Astrocyte of the hippocampus (primary cell): ENCODE results near the gene FXYD3.
"Not testable (repeated sequence)": the region's sequence is repeated elsewhere in the genome, so short reads cannot be mapped to it uniquely, and the experiment has no call there.

Experiments
- DNase-seq: peaks from one replicate; pipeline ENCODE4 v3.0.0; 2011; ENCODE audit warnings: low read depth, low spot score

Gene FXYD3

DNA sequence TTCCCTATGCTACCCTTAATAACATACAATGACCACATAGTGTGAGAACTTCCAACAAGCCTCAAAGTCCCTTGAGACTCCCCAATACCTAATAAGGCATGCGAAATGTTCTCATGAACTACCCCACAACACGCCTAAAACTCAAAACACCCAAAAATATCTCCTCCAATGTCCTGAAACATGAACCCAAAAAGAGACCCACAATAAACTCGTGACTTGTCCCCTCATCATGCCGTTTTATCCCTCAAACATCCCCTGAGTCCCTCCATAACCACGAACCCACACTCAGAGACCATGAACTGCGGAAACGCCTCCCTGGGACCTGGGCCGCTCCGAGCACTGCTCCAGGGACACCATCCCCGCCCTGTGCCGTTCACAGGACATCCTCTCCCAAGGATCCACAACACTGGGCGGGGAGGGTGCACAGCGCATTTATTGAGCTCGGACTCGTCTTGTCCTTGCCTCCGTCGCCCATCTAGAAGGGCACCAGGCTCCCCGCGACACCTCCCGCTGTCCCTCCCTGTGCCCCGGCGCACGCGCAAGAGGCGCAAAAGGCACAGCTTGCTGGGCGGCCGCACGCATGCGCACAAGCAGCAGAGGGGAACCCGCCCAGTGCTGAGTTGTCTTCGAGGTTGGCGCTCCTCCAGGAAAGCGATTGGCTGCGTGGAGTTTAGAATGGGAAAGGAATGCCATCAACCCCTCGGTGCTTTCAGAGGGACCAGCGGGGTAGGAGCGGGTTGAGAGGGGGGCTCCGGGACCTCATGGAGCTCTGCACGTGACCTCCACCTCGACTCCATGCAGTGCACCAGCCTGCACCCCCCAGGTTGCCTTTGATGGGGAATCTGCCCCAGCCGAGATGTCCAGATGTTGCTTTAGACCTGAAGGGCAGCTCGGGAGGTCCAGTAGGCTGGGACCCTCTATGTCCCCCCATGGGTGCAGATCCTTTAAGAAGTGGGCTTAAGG is 8.8 kb downstream of the FXYD3 start:
- peak; percentile 94 for DNase-seq

DNA sequence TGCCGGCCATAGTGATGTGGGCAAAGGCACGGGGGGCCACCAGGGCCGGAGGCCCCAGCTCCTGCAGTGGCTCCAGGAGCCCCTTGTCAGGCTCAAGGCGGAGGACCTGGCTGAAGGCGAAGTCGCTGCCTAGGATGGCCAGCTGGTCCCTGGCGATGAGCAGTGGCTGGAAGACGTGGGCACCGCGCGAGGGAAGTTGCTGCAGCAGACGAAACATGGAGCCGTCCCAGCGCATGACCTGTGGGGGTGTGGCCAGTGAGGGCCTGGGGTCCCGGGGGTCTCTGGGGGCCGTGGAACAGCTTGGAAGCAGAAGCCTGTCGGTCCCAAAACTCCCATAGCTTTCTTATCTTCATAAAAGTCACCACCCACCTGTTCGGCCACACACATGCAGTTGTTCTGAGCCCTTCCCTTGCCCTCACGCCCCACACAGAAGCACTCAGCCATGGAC is 9.7 kb downstream of the FXYD3 start:
- DNase-seq, result no peak

DNA sequence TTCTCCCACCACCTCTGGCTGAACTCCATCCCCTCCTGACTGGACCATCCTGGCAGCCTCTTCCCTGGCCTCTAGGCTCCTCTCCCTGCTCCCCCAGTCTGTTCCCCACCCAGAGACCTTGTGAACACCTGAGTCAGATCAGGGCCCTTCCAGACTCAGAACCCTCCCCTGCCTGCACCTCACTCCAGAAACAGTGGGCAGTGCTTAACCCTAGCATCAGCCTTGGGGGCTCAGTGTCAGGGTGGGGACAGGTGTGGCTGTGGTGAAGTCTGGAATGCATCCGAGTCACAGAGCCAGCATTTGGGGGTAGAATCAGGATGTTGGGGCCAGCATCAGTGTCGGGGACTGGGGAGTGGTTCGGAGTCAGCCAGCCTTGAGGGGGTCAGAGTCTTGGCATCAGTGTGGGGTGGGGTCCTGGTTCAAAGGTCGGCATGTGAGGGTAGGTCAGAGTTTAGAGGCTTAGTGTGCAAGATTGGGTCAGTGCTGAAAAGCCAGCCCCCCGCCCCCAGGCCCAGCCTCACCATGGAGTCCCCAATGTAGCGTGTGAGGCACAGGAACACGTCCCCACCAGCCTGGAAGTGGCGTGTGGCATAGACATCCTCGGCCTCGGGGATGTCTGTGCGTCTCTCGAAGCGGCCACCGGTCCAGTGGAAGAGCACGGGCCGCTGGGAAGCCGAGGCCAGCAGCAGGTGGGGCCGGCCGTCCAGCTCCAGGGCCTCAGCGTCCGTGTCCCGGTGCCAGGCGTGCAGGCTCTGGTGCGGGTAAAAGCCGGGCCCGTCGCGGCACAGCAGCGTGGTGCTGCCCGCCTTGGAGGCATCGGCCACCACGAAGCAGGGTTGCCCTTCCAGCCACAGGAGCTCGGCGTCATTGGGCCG is 10.4 kb downstream of the FXYD3 start:
- no peak for DNase-seq

DNA sequence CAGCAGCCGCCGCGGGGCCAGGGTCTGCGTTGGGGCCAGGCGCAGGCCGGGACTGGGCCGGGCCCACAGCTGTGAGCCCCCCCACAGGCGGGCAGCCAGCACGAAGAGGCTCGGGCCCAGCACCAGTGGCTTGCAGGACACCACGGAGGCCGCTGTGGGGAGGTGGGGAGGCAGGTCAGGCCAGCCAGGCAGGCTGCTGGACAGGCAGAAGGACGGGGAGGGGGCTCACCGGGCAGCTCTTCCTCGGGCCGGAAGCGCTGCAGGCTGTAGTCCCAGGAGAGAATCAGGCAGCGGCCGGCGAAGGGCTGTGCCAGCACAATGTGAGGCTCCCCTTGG is 11.0 kb downstream of the FXYD3 start:
- DNase-seq, result no peak

DNA sequence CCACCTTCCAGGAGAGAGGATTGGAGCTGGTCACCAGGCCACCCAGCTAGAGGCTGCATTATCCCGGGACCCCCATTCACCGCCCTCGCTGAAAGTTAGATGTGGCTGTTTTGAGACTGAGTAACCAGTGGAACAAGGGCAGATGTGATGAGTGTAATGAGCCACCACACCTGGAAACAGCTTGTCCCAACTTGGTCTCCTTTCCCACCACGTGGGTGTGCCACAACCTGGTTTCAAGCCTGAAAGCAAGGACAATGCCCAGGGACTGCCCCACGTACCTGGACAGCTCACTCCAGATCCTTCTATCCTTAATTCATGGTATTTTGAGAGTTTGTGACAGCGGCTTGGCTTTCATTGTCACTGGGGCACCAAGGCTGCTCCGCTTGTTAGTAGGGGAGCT is 12.2 kb downstream of the FXYD3 start:
- DNase-seq, result no peak

DNA sequence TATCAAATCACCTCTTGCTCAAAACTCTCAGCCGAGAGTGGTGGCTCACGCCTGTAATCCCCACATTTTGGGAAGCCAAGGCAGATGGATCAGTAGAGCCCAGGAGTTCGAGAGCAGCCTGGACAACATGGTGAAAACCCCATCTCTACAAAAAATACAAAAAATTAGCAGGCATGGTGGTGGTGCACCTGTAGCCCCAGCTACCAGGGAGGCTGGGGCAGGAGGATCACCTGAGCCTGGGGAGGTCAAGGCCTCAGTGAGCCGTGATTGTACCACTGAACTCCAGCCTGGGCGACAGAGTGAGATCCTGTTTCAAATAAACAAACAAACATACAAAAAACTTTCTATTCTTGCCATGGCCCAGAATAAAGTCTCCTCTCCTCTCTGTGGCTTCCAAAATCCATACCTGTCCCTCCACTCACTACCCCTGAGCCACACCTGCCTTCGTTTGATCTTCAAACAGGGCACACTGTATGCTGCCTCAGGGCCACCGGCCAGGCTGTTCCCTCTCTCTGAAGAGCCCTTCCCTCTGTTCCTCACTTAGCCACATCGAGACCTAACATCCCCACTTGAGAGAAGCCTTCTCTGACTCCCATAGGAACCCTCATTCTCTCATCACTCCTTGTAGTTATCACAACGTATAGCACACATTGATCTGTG is 12.9 kb downstream of the FXYD3 start:
- DNase-seq, result no peak

DNA sequence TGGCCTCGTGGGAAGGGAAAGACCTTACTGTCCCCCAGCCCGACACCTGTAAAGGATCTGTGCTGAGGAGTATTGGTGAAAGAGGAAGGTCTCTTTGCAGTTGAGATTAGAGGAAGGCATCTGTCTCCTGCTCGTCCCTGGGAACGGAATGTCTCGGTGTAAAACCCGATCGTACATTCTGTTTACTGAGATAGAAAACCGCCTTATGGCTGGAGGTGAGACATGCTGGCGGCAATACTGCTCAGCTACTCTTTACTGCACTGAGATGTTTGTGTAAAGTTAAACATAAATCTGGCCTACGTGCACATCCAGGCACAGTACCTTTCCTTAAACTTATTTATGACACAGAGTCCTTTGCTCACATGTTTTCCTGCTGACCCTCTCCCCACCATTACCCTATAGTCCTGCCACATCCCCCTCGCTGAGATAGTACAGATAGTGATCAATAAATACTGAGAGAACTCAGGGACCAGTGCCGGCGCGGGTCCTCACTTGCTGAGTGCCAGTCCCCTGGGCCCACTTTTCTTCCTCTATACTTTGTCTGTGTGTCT is 14.2 kb downstream of the FXYD3 start:
- not testable (repeated sequence) for DNase-seq

DNA sequence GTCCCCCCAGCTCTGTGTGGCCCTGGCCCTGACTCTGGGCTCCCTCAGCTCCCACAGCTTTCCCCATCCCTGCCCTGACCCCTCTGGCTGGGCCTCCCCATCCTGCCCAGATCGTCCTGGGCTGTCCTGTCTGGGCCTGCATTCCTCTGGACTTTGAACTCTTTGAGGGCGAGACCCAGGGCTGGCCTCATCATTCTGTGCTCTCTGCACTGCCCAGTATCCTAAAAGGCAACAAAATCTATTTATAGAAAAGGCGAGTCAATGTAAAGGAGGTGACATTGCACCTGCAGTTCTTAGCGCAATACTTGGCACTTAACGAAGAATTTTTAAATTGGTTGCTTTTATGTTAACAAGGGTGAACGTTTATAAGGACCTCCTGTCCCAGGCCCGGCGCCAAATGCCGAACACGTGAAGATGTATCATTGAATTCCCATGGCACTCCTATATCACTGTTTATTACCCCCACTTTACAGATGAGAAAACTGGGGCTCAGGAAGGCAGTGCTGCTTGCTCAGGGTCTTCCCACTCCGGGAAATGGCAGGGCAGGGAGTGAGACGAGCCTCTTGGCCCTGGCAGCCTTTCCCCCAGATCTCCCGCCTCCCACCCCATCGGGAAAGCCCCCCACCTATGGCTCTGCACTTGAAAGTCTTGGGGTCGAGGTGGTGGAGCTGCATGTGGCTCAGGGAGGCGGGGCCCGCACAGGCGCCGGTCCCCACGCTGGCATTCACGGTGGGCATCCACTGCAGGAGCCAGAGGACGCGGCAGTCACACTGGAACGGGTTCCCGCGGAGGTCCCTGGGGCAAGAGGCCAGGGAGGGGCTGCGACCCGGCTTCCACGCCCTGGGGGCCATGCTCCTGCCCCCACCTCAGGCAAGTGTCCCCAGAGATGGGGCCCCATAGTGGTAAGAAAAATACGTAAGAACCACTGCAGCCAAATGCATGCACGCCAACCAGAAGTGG is 15.4 kb downstream of the FXYD3 start:
- no peak for DNase-seq

DNA sequence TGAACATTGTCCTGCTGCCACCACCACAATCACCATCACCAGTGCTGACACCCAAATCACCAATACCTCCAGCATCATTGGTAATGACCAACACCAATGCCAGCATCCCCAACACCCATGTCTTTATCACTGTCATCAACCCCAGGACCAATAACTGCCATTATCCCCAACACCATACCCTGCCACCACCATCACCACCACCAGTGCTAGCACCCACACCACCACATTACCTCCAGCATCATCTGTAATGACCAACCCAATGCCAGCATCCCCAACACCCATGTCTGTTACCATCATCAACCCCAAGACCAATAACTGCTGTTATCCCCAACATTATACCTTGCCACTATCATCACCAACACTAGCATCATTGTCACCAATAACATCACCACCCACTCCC is 16.6 kb downstream of the FXYD3 start:
- no peak for DNase-seq

DNA sequence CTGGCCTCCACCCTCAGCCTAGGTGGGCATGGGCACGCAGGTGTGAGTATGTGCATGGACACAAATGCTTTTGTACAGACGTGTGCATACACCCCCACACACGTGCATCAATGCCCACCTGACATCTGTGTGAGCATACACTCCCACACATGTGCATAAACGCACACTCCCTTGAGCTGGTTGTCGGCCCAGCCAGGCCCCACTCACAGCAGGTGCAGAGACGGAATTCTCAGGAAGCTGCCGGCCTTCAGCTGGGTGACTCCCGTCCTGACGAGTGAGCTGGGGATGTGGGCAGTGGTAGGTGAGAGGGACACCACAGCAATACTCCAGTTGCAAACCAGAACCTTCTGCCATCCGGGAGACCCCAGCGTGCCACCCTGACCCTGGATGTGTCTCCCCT is 18.2 kb downstream of the FXYD3 start:
- DNase-seq, result no peak

DNA sequence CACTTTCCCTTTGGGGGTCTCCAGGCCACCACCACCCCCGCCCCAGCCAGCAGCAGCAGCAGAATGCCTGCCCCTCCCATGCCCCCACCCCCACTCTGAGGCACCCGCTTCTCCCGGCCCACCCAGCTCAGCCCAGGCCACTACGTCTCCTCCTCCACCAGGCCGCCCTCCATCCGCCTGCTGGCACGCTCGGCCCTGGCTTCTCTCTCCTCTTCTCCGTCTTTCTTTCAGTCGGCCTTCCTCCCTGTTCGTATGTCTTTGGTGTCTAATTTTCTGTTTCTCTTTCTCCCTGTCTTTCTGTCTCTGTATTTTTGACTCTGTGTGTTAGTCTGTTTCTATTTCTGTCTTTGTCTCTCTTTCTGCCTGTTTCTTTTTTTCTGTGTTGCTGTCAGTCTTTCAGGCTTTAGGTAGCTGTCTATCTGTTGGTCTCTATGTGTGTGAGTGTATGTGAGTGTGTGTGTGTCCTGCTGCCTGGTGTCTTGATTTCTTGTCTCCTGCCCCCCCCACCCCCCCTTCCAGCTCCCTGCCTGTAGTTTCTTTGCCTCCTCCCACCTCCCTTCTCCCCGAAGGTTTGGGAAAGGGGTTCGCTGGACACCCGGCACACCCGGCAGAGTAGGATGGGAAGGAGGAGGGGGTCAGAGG is 19.1 kb downstream of the FXYD3 start, which contains the start of gene LGI4:
Gene LGI4, minus strand, starts transcription at position 459 of the 642 bp plus-strand sequence. Its CDS starts 379 bp downstream, at position 80.
- DNase-seq, result no peak

DNA sequence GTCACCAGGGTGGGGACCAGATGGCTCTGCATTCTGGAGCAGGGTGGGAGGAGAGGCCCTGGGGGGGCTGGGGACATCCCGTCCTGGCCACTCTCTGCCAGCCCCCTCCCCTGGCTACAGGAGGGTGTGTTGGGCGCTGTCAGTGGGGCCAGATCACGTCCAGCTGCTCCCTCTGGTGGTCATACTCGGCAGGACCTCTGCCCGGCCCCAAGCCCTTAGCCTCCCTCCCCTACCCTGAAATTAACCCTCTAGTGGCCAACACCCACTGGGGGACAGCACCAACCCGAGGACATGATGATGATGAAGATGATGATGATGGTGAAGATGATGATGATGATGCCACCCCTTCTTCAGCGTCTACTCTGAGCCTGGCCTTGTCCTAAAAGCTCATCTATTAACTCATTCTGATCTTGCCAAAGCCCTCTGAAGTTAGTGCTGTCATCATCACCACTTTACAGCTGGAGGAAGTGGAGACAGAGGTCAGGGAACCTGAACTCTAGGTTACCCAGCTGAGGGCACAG is 19.8 kb downstream of the FXYD3 start:
- peak; percentile 82 for DNase-seq

DNA sequence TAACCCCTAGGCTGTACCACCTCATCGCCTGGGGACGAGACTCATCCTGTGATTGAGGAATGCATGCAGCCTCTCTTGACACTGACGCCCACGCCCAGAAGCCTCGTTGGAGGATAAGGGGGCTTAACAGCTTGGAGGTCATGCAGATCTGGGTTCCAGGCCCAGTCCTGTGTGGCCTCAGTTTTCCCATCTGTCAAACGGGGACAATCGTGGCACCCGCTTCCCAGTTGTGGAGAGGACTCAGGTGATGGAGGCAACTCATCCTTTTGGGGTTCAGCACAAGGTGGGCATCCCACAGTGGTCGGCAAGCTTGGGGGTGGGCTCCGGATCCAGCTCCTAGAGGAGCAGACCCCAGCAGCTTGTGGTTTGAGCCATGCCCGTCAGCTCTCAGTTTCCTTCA is 20.6 kb downstream of the FXYD3 start:
- DNase-seq, result no peak

DNA sequence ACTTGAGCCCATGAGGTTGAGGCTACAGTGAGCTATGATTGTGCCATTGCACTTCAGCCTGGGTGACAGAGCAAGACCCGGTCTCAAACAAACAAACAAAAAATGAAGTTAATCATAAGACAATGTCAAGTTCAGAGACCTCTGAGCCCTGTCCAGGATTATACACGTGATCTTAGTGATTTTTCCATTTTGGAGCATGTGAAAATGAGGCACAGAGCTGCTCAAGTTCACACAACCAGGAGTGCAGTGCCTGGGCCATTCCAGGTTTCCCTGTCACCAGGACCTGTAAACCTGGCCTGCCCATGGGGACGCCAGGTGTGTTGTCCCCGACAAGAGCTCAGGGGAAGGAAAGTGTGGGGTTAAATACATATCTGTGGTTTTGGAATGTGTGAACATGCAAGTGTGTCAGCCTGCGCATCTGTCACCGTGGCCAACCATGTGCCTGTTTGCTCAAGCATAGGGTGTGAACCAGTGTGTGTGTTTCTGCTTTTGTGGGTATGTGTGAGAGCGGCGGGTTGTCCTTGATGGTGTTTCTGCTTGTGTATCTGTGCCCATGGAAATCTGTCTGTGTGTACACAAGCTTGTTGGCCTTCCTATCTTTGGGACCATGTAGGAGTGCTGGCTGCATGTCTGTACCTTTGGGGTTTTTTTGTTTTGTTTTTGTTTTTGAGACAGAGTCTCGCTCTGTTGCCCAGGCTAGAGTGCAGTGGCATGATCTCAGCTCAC is 21.5 kb downstream of the FXYD3 start:
- no peak for DNase-seq

DNA sequence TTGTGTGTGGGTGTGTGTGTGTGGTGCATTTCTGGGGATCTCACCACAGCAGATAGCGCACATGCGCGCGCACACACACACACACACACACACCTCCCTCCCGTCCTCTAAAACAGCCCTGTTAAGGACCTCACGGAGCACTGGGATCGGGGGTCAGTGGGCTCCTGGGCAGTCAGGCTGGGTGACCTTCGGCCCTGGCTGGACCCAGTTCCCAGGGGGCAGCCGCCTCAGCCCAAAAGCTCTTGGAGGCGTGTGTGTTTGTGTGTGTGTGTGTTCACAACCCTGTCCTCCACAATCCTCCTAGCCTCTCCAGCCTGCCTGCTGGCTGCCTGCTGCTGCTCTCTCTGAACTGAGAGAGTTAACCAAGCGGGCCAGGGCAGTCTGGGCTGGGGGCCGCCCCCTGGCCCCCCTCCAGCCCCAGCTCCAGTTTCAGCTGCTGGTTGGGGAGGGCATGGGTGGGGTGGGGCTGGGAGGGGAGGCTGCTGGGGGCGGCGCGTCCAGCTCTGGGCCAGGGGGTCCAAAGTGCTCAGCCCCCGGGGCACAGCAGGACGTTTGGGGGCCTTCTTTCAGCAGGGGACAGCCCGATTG is 22.8 kb downstream of the FXYD3 start, which contains the start of gene FXYD1:
Gene FXYD1, plus strand, starts transcription at position 520 of the 588 bp plus-strand sequence. CDS start 1,256 bp downstream, outside the sequence.
- DNase-seq, result no peak

DNA sequence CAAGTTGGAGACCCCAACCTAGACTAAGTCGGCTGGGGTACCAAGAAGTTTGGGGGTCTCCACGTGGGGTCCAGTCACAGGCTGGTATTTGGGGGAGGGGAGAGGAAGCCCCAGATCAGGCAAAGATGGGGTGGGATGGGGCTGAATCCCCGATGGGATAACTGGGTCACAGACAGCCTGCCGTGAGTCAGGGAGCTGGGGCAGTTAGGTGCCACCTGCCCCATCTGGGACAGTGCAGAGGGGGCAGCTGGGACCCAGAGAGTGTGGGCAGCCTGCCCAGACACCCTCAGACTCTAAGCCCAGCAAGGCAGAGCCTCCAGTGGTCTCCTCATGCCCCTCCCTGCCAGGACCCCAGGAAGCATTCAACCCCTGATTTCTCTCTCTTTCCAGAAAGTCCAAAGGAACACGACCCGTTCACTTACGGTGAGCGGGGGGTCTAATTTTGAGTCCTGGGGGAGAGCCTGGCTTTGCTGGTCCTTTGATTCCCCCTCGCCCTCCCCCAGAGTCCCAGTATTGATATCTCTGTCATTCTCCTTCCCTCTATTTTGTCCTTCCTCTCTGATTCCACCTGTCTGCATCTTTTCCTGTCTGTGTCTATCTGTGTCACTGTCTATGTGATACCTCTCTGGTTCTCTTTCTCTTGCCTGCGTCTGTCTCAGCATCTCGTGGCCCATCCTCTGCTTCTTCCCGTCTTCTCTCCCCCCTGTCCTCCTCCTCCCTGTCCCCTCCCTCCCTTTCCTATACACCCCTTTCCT is 24.8 kb downstream of the FXYD3 start:
- no peak for DNase-seq

DNA sequence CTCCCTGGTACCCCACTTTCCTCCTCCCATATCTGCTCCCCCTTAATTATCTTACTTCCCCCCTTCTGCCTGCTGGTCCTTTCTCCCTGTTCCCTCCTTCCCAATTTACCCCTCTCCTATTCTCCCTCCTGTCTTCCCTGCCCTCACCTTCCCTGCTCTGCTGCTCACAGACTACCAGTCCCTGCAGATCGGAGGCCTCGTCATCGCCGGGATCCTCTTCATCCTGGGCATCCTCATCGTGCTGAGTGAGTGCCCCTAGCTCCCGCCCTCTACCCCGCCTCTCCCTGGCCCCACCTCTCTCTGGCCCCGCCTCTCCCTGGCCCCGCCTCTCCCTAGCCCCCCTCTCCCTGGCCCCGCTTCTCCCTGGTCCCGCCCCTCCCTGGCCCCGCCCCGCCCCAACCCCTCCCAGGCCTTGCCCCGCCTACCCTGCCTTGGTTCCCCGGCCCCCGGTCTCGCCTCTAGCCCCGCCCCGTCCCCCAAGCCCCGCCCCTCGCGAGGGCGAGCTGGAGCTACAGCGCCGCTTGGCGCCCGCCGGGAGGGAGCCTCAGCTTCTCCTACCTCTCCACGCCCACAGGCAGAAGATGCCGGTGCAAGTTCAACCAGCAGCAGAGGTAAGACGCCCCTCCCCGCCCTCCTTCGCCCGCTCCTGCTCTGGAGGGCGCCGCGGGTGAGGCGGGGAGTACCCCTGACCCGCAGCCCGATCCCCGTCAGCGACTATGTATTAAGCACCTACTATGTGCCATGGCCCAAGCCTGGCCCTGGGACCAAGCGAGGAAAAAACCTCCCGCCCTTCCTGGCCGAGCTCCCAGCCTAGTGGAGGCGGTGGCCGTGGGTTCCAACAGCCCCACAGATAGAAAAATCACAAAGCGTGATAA is 25.6 kb downstream of the FXYD3 start:
- peak; percentile 83 for DNase-seq
